OCI-LY1 (cell line): Measurements from ENCODE around the gene FAM167B.

Experiments used
- EZH2 ChIP-seq: fragments of 200-600 bp; sonication (generic), shearing (Covaris generic); IDR thresholded peaks from 2 replicates; pipeline ENCODE4 v1.8.0; 2017; ENCODE audit warnings: borderline replicate concordance, mixed run types, mild to moderate bottlenecking, antibody characterized with exemption, low read length, moderate library complexity, mixed read lengths
- TF ChIP-seq, protein P1 (sequence below): fragments of 200-600 bp; sonication (generic), shearing (Covaris generic); IDR thresholded peaks from 2 replicates; pipeline ENCODE4 v1.5.1; 2017; ENCODE audit warnings: mild to moderate bottlenecking, antibody characterized with exemption, low read length, moderate library complexity, mixed read lengths

DNA sequence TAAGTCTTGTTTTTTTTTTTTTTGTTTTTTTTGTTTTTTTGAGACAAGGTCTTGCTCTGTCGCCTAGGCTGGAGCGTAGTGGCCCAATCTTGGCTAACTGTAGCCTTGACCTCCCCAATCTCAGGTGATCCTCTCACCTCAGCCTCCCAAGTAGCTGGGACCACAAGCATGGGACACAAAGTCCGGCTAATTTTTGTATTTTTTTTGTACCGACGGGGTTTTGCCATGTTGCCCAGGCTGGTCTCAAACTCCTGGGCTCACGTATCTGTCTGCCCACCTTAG is 10.1 kb downstream of the FAM167B start:
- TF ChIP-seq, protein P1, sequence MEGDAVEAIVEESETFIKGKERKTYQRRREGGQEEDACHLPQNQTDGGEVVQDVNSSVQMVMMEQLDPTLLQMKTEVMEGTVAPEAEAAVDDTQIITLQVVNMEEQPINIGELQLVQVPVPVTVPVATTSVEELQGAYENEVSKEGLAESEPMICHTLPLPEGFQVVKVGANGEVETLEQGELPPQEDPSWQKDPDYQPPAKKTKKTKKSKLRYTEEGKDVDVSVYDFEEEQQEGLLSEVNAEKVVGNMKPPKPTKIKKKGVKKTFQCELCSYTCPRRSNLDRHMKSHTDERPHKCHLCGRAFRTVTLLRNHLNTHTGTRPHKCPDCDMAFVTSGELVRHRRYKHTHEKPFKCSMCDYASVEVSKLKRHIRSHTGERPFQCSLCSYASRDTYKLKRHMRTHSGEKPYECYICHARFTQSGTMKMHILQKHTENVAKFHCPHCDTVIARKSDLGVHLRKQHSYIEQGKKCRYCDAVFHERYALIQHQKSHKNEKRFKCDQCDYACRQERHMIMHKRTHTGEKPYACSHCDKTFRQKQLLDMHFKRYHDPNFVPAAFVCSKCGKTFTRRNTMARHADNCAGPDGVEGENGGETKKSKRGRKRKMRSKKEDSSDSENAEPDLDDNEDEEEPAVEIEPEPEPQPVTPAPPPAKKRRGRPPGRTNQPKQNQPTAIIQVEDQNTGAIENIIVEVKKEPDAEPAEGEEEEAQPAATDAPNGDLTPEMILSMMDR = no peak
- TF ChIP-seq EZH2 = no peak
